Adrenal gland (tissue), 5 donors: ENCODE results near the gene STPG4.

ENCODE experiments used
- CTCF ChIP-seq, 6 experiments: fragments of 450-650 bp in 4 of 6; fragments of 200-600 bp in 2 of 6; sonication (generic) in 1 of 6; IDR thresholded peaks; 1 replicate in 5 of 6; 2 replicates in 1 of 6; pipeline versions ENCODE4 v1.5.1 to v1.8.0; 2016 to 2021; ENCODE audit warnings: antibody characterized with exemption in 6 of 6, mild to moderate bottlenecking in 2 of 6, moderate library complexity in 1 of 6
- POLR2A ChIP-seq, 2 donors: fragments of 450-650 bp; IDR thresholded peaks; one replicate each; pipeline ENCODE4 v1.6.1; 2017; ENCODE audit warnings: antibody characterized with exemption in 2 of 2, mild to moderate bottlenecking in 2 of 2, moderate library complexity in 1 of 2
- donor health status: DM: no; HTN: no; CAD: no.

GRCh38 chr2:47133046-47133445 lies 22.1 kb downstream of the STPG4 start:
- TF ChIP-seq CTCF (IDR thresholded peaks at IDR 0.05) (no peak), POLR2A (IDR thresholded peaks at IDR 0.05) (no peak)
